Measurements from ENCODE around the gene EMC9.

- TF ChIP-seq, protein P1, sequence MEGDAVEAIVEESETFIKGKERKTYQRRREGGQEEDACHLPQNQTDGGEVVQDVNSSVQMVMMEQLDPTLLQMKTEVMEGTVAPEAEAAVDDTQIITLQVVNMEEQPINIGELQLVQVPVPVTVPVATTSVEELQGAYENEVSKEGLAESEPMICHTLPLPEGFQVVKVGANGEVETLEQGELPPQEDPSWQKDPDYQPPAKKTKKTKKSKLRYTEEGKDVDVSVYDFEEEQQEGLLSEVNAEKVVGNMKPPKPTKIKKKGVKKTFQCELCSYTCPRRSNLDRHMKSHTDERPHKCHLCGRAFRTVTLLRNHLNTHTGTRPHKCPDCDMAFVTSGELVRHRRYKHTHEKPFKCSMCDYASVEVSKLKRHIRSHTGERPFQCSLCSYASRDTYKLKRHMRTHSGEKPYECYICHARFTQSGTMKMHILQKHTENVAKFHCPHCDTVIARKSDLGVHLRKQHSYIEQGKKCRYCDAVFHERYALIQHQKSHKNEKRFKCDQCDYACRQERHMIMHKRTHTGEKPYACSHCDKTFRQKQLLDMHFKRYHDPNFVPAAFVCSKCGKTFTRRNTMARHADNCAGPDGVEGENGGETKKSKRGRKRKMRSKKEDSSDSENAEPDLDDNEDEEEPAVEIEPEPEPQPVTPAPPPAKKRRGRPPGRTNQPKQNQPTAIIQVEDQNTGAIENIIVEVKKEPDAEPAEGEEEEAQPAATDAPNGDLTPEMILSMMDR (IDR thresholded peaks at IDR 0.05; ENCODE audit: borderline replicate concordance, extremely low read depth, low read length, poor library complexity, severe bottlenecking), result no peak
- no peak for TF ChIP-seq EZH2 (IDR thresholded peaks at IDR 0.05; ENCODE audit: borderline replicate concordance, low read depth, low read length, severe bottlenecking)
Observed at GRCh38 chr14:24138396-24139271, 2.8 kb downstream of the EMC9 start.

All from DND-41 (cell line).